Epithelial cell of prostate (primary cell): ENCODE results near the gene SLC41A1.
A peak's percentile ranks its signal among the peaks of the same experiment; 100 is the strongest.

Experiments used
- DNase-seq: peaks from one replicate; pipeline ENCODE4 v3.0.0-alpha.2; 2011; ENCODE audit warnings: low read depth, low spot score
- H3K27ac ChIP-seq: fragments of 450-650 bp; 2 replicates; pipeline ENCODE4 v1.5.1; 2017; ENCODE audit warnings: mild to moderate bottlenecking

The SLC41A1 gene

GRCh38 chr1:205764578-205764977, 48.4 kb downstream of the SLC41A1 start:
- DNase-seq = no peak
- H3K27ac ChIP-seq = no peak overlapping the region

GRCh38 chr1:205763980-205764379, 49.0 kb downstream of the SLC41A1 start:
- no peak for DNase-seq
- no peak overlapping the region for H3K27ac ChIP-seq

DNA sequence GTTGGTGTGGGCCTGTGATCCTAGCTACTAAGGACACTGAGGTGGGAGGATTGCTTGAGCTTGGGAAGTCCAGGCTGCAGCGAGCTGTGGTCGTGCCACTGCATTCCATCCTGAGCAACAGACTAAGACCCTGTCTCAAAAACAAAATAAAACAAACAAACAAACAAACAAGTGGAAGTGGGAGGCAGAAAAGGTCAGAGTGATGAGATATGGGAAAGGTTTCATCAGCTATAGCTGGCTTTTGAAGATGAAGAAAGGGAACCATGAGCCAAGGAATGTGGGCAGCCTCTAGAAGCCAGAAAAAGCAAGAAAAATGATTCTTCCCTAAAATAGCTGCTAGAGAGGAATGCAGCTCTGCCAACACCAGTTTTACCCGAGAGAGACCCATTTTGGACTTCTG, 52.4 kb downstream of the SLC41A1 start:
- H3K27ac ChIP-seq = no peak overlapping the region
- no peak for DNase-seq

DNA sequence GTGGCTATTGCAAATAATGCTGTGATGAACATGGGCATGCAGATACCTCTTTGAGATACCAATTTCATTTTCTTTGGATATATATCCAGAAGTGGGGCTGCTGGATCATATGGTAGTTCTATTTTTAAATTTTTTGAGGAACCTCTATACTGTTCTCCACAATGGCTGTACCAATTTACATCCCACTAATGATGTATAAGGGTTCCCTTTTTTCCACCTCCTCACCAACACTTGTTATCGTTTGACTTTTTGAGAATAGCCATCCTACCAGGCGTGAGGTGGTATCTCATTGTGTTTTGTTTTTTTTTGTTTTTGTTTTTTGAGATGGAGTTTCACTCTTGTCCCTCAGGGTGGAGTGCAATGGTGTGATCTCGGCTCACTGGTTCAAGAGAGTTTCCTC, 56.4 kb downstream of the SLC41A1 start:
- DNase-seq = no peak
- H3K27ac ChIP-seq = no peak overlapping the region

DNA sequence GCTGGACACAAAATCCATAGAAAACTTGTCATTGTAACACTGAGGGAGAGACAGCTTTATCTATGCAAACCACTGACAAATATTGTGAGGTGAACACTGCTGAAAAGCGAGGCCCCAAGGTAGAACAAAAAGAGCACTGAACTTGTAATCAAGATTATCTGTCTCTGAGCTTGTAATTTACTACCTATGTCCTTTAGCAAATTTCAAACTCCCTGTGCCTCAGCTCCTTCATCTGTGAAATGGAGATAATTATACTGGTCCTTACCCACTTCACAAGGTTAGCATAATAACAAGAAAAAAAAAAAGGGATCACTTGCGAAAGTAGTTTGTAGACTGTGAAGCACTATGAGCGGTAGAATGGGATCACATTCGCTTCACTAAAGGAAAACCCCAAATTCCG, 58.1 kb downstream of the SLC41A1 start:
- DNase-seq = no peak
- H3K27ac ChIP-seq = no peak overlapping the region

GRCh38 chr1:205751036-205751651, 61.9 kb downstream of the SLC41A1 start:
- no peak overlapping the region for H3K27ac ChIP-seq
- DNase-seq = no peak

DNA sequence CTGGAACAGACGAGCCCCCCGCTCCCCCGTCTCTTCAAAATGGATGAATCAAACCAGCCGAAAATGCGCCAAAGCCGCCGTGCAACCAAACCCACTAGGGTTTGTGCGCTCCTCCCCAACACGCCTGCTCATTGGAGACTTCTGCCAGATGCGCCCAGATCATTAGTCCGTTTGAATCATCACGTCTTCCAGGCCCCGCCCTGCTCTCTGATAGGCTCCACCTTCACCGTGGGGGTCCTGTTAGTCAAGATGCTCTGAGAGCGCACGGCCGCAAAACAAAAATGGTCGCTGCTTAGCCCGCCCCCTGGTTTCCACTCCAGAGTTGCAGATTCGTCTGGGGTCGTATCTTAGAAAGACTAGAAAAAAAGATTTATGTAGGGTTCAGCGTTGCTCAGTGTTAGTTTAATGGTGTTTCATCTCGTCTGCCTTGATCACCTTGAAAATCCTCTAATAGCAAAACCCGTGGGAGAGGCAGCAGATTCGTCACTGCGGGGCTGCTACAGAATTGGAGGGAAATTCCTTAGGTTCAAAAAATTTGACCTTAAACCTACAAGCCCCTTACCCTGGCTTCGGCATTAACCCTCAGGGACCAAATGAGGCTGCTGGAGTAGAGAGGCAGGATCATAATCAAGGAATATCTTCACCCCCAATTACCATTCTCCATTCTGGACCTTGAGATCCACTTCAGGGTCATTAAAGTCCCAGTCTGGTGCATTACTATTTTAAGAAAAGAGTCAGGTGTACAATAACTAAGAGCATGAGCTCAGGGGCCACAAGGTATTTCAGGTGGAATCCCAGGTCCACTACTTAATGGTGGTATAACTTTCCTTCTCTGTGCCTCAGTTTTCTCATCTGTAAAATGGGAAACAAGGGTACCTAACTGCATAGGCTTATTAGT, 62.6 kb downstream of the SLC41A1 start, which contains the start of gene NUCKS1:
Gene NUCKS1, minus strand, starts transcription at position 45 of the 898 bp plus-strand sequence. CDS start 209 bp downstream, outside the sequence.
- DNase-seq = peak; percentile 95
- peak within 1 kb of the TSS; percentile 89 for H3K27ac ChIP-seq

- H3K27ac ChIP-seq = peak overlapping the region; percentile 89
- DNase-seq = peak; percentile 75
Measured at GRCh38 chr1:205749234-205750137, 63.5 kb downstream of the SLC41A1 start.

- no peak for DNase-seq
- H3K27ac ChIP-seq = peak overlapping the region; percentile 89
Measured at GRCh38 chr1:205748403-205749233, 64.4 kb downstream of the SLC41A1 start.

DNA sequence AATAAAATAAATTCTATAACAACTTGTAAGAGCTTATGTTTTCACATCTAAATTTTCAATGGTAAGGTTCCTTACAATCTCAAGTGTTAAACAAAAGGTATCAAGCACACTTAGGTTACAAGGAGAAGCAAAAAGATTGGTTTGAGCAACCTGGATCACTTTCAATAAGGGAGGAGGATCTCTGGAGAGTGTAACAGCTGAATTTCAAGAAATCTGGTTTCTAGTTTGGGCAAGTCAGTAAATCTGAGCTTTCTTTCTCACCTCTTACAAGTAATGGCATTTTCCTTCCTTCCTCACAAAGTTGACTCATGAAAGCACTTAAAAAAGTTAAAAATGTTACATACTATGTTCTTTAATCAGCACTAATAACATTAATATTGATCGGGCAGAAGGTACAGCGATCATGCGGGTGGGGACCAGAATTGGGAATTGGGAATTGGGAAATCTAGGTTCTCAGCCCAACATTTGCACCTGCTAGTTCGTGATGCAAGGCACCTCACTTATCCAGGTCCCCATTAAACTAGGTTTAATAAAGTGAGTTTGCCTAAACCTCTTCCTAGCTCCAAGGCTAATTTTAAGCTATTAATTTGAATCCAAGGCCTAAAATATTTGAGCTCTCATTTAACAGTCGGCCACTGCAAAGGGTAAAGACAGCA, 66.1 kb downstream of the SLC41A1 start:
- no peak for DNase-seq
- H3K27ac ChIP-seq = no peak overlapping the region

GRCh38 chr1:205744403-205744802, 68.6 kb downstream of the SLC41A1 start:
- no peak overlapping the region for H3K27ac ChIP-seq
- DNase-seq = no peak

DNA sequence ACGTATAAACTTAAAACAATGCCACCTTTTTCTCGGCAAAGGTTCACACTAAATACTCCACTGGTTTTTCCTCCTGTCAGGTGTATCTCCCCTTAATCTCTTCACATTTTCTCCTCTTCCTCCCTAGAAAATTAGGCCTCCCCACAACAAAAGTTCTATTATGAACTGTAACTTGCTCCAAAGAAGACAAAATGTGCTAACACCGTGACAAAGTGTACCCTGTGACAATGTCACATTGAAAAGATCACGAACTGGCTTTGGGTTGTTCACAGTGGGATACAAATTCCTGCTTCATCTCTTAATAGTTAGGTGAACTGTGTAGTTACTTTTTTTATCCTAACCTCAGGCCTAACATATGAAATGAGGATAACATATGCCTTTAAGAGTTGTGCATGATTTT, 69.0 kb downstream of the SLC41A1 start:
- no peak for DNase-seq
- H3K27ac ChIP-seq = no peak overlapping the region

DNA sequence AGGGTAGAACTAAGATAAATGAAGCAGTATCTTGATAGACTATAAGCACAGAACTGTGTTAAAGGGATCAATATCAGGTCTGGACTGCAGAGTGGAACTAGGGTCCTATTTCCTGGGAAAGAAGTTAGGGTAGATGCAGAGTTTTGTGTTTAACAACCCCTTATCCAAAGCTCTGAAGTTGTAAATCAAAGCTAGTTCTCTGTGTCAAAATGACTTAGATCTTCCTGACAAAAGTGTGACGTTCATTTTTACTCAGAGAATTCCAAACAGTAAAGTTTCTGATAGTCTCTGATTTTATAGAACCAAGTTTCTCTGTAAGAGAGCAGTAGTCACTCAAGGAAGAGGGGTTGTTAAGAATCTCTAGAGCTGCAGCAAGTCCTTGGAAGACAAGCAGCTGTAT, 71.3 kb downstream of the SLC41A1 start:
- no peak for DNase-seq
- no peak overlapping the region for H3K27ac ChIP-seq

DNA sequence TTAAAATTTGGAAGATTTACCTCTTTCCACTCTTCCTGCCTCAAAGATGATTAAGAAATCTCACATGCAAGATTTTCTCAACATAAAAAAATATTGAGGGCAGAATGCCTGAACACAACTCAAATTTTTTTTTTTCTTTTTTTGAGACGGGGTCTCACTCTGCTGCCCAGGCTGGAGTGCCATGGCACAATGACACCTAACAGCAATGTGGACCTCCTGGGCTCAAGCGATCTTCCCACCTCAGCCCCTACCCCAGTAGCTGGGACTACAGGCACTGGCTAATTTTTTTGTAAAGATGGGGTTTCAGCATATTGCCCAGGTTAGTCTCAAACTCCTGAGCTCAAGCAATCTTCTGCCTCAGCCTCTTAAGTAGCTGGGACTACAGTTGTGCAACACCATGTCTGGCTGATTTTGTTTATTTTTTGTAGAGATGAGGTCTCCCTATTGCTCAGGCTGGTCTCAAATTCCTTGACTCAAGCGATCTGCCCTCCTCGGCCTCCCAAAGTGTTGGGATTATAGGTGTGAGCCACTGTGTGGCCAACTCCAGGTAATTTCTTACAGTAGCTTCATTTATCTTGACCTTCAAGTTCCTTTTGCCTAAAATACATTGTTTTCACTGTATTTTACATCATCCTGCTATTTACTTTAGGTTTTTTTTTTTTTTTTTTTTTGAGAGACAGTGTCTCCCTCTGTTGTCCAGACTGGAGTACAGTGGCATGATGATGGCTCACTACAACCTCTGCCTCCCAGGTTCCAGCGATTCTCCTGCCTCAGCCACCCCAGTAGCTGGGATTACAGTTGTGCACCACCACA, 73.4 kb downstream of the SLC41A1 start:
- no peak overlapping the region for H3K27ac ChIP-seq
- DNase-seq = no peak
